AG09319 (cell line): ENCODE measurements around the gene CARS1.

Source experiments
- DNase-seq: peaks from one replicate; pipeline ENCODE4 v3.0.0-alpha.2; 2010; ENCODE audit warnings: low read depth; ENCODE audit errors: extremely low read depth
- TF ChIP-seq, protein P1 (sequence below): IDR thresholded peaks from 2 replicates; pipeline ENCODE4 v1.5.1; 2011; ENCODE audit warnings: low read depth, mild to moderate bottlenecking, inconsistent platforms, low read length, moderate library complexity

Gene CARS1

DNA sequence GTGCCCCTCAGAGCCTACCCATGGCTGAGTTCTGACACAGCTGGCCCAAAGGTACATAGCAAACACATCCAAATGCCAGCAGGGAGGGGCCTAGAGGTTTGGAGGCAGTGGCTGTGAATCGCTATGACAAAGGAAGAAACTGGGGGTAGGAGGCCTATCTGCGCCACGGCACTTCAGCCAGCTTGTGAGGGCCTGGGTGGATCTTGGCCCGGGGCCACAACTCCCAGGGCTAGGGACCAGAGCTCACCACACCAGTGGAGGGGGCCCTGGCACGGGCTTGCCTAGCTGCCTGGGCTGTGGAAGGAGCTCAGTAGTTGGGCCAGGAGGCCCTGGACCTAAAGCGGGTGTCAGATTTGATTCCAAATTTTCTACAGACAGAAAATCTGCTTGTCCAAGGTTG, 55.7 kb downstream of the CARS1 start:
- DNase-seq = no peak

DNA sequence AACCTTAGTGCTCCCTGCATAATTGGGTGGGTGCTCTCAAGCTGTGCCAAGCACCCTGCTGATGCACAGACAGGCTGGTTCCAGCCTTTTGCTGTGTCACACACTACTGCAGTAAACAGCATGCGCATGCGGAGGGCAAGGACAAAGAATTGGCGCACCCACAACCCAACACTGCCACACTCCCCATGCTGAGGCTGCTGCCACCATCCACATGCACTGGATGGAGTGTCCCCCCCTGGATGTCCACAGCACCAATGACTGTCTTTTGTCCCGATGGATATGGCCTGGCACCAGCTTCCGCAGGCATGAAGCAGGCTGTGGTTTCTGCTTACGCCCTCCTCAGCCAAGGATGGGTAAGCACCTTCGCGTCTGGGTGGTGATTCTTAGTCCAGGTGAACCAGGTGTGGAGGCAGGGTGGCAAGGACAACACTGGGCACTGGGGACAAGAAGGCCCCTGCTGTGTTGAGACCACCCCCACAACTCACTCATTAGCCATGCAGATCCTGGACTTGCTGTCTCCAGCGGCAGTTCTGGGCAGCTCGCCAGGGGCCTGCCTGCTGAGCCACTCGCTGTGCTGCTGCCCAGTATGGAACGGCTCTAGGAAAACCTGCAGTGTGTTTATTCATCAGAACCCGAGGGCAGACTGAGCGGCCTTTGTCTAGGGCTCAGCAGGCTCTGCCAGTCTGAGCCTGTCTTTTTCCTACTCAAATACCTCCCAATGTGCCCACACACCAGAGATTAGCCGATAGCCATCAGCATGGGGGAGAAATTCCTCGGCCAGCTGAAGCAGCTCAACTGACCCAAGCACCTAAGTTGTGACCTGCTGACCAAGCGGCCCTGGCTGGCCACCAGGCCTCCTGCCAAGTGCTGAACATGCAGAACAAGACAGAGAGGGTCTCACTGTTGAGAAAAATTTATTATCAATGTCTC, 56.9 kb downstream of the CARS1 start:
- TF ChIP-seq, protein P1, sequence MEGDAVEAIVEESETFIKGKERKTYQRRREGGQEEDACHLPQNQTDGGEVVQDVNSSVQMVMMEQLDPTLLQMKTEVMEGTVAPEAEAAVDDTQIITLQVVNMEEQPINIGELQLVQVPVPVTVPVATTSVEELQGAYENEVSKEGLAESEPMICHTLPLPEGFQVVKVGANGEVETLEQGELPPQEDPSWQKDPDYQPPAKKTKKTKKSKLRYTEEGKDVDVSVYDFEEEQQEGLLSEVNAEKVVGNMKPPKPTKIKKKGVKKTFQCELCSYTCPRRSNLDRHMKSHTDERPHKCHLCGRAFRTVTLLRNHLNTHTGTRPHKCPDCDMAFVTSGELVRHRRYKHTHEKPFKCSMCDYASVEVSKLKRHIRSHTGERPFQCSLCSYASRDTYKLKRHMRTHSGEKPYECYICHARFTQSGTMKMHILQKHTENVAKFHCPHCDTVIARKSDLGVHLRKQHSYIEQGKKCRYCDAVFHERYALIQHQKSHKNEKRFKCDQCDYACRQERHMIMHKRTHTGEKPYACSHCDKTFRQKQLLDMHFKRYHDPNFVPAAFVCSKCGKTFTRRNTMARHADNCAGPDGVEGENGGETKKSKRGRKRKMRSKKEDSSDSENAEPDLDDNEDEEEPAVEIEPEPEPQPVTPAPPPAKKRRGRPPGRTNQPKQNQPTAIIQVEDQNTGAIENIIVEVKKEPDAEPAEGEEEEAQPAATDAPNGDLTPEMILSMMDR = no peak
- no peak for DNase-seq

More for the DNA sequence above, 55.7 kb downstream of the CARS1 start:
- TF ChIP-seq, protein P1 = no peak

GRCh38 chr11:2999464-2999998, 57.7 kb downstream of the CARS1 start:
- no peak for DNase-seq
- TF ChIP-seq, protein P1 = no peak

DNA sequence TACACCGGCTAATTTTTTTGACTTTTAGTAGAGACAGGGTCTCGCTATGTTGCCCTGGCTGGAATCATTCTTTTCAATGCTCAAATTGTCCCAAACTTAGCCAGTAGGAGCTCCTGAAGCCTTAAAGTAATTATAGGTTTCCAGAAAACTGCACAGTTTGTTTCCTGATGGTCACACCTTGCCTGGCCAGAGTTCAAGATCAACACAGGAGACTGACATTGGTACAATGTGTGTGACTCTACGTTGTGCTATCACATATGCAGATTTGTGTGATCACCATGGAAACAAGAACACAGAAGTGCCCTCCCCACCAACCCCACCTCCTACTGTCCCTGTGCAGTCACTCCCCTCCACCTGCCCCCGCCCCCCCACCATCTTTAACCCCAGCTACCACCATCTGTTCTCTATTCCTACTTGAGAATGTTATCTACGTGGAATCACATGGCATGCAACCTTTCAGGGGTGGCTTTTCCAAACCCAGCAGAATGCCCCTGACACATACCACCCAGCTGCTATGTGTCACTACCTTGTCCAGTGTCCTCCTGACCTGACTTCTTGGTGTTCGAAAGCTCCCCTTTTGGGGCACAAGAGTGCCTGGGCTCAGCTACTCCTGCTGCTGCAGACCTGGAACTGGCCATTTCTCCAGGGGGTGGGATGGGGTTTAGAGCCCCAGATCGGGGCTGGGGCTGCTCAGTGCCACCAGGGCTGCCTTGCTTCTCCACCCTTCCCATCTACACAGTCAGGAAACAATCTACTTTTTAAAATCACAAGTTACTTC, 59.0 kb downstream of the CARS1 start:
- TF ChIP-seq, protein P1 = no peak
- DNase-seq = no peak

- no peak for DNase-seq
- TF ChIP-seq, protein P1 = no peak
Measured at GRCh38 chr11:2997406-2997805, 59.8 kb downstream of the CARS1 start.

DNA sequence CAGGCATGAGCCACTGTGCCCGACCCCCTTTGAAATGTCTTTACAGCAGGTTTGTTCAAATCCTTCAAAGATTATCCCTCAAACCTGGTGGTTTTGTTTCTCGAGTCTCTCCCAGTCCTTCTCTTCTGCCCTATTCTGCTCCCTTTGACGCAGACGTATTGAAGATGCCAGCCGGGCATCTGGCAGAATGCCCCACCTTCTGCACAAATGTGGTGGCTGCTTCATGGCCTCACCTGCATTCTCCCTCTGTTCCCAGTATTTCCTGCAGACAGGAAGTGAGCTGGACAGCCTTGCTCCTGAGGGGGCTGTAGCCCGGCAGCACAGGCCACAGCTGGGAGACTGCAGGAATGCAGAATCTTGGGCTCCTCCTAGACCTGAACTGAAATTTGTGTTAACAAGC, 60.2 kb downstream of the CARS1 start:
- TF ChIP-seq, protein P1 = no peak
- no peak for DNase-seq
